T-helper 22 cell (primary cell): ENCODE results near the gene KIRREL3.

Source experiments
- DNase-seq: peaks from one replicate; pipeline ENCODE4 v3.0.0-alpha.2; 2020; ENCODE audit warnings: low read depth

Gene KIRREL3

GRCh38 chr11:126420698-126421256, 579.8 kb downstream of the KIRREL3 start:
- no peak for DNase-seq

GRCh38 chr11:126419801-126420697, 580.5 kb downstream of the KIRREL3 start:
- no peak for DNase-seq

DNA sequence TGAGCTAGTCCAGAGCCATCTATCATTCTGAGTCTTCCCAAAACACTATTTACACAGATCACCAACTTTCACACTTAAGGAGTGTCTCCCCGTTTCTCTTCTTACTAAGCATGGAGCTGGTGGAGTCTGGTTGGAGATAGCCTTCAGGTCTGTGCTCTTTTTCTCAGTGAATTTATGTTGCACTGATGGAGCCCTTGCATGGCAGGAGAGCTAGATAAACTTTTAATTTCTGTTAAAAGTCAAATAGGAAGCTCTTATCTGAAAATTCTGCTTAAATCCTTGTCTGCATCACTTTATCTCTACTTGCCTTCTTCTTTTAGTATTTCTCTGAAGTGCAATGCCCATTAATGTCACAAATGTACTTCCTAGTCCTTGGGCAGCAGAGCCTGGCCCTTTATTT, 581.7 kb downstream of the KIRREL3 start:
- DNase-seq: no peak

DNA sequence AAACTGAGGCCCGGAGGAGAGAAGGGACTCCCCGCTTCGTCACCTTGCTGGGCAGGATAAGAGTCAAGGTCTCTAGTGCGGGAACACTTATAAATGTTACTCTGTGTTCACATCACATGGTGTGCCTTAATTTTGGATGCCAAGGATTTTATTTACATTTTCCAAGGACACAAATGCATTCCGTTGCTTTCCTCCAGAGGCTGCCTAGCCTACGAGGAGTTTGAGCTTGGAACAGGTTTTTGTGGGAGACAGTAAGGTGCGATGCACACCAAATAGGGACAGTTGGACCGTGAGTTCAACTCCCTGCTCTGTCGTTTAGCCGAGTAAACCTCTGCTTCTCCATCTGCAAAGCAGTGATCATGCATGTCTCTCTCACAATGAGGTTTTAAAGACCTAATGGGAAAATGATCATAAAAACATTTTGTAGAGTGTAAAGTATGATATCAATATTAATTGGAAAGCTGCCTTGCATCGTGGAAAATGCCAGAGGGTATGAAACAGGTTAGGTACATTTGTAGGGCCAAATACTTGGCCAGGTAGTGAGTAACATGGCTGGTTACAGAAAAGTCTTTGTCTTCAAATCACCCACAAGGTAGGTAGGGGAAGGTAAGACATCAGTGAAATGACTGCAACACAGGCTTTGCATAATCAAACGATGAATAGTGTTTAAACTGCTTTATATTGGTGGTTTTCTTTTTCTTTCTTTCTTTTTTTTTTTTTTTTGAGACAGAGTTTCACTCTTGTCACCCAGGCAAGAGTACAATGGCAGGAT, 583.3 kb downstream of the KIRREL3 start:
- DNase-seq: no peak

- peak; percentile 32 for DNase-seq
These were observed 584.0 kb downstream of the KIRREL3 start for GRCh38 chr11:126416542-126417090.

- DNase-seq: no peak
These were observed 584.7 kb downstream of the KIRREL3 start for GRCh38 chr11:126415669-126416420.

GRCh38 chr11:126415128-126415527, 585.4 kb downstream of the KIRREL3 start:
- no peak for DNase-seq

- no peak for DNase-seq
These were observed 586.0 kb downstream of the KIRREL3 start for GRCh38 chr11:126414615-126415014.

GRCh38 chr11:126413843-126414405, 586.6 kb downstream of the KIRREL3 start:
- no peak for DNase-seq

GRCh38 chr11:126413426-126413825, 587.1 kb downstream of the KIRREL3 start:
- no peak for DNase-seq

DNA sequence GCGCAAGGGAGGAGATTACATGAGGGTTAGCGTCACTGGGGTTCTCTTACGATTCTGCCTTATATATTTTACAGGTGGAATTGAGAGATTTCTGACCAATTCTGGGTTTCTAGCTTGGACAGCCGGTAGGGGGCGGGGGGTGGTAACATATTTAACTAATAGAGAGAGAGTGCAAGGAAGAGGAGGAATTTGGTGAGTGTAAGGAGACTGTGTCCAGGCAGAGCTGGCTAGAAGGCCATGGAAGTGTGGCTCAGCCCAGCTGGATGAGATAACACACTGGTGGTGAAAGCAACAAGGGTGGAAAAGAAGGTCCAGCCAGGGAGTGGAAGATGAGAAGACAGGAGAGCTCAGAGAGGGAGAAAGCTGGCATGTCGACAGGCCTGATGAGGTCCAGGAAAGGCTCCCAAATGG, 588.6 kb downstream of the KIRREL3 start:
- DNase-seq: no peak

- DNase-seq: no peak
These were observed 589.9 kb downstream of the KIRREL3 start for GRCh38 chr11:126410649-126411048.

DNA sequence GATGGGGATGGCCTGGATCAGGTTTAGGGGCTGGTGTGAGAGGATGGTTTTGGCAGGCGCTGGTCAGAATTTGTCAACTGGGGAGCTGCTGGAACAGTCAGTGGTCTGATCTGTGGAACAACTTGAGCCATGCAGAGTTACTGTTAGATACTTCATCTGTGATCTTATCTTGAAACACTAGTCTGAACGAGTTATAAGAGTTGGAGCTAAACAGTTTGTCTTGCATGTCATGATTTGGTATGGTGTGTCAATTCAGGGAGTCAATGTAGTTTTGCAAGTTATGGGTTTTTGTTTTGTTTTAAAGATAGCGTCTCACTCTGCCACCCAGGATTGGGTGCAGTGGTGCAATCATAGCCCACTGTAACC, 591.0 kb downstream of the KIRREL3 start:
- DNase-seq: no peak

GRCh38 chr11:126408901-126409619, 591.5 kb downstream of the KIRREL3 start:
- DNase-seq: no peak

- DNase-seq: no peak
These were observed 592.1 kb downstream of the KIRREL3 start for GRCh38 chr11:126408496-126408895.

DNA sequence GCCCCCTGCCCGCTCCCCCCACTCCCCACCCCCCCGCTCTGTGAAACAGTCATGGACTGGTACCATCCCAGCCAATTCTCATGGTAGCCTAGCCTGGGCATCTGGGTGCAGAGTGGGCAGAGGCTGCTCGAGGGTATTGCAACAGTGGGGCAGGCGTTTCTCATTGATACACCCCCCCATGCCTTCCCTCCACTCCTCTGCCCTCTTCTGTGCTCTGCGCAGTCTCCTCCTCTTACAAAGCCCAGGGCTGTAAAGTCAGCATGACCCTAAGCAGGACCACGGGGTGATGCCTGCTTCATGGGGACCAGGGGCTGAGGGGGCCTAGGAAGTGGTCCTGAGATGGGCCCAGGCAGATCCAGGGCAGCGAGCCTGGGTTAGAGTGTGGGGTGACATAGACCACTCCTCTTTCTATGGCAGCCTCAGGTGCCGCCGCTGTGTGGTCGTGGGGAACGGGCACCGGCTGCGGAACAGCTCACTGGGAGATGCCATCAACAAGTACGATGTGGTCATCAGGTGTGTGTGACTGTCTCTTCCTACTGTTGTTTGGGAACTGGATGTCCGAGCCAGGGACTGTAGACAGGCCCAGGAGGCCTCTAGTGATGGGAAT, 592.8 kb downstream of the KIRREL3 start:
- DNase-seq: no peak

GRCh38 chr11:126407101-126407521, 593.5 kb downstream of the KIRREL3 start:
- DNase-seq: no peak

GRCh38 chr11:126406368-126406767, 594.2 kb downstream of the KIRREL3 start:
- no peak for DNase-seq

DNA sequence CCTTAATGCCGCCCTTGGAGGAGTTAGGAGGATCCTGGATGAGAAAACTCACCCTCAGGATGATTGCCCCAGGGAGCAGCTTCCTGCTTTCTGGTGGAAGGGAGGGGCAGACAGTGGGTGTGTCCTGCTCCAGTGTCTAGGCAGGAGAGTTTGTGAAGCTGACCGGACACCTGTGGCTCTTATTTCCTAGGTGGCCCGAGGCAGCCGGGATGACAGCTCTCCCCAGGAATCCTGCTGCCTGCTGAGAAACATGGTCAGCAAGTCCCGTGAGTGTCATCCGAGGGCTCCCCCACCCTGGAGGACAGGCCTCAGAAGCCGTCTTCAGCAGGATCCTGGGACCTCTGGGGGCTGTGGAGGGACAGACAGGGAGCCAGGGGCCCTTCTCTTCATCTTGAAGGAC, 594.7 kb downstream of the KIRREL3 start:
- no peak for DNase-seq

DNA sequence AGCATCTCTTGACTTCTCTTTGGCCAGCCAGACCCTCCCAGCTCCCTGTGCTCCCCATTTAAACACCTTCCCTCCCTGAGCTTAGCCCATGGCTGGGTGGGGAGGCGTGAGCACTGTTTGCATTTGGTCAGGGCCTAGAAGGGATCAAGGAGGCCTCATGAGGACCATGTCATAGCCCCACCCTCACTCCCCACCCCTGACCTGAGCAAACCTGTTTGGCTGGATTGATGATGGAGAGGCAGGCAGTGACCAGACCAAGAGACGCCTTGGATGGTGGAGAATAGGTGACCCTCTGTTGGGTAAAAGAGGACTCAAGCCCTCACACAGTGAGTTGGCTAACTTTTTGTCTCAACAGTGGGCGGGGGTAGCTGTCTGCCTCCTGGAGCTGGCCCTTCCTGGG, 595.2 kb downstream of the KIRREL3 start:
- no peak for DNase-seq
